Subcutaneous abdominal adipose tissue (tissue), 5 donors: ENCODE data around the gene SLC44A4.
A peak's percentile ranks its signal among the peaks of the same experiment; 100 is the strongest.

Source experiments
- H3K27ac ChIP-seq: one replicate; pipeline ENCODE4 v1.7.0; 2013; ENCODE audit warnings: low read depth, mild to moderate bottlenecking, inconsistent platforms, low read length, moderate library complexity
- H3K27me3 ChIP-seq, 5 donors: one replicate each; pipeline ENCODE4 v1.7.0; 2013; ENCODE audit warnings: low read length in 5 of 5, inconsistent platforms in 1 of 5; ENCODE audit not compliant: control insufficient read depth in 5 of 5, insufficient read depth in 4 of 5
- H3K36me3 ChIP-seq, 5 donors: one replicate each; pipeline ENCODE4 v1.7.0; 2013; ENCODE audit warnings: low read length in 5 of 5; ENCODE audit not compliant: control insufficient read depth in 5 of 5, insufficient read depth in 5 of 5
- H3K4me1 ChIP-seq, 5 donors: one replicate each; pipeline ENCODE4 v1.7.0; 2013; ENCODE audit warnings: low read length in 5 of 5, mild to moderate bottlenecking in 3 of 5, moderate library complexity in 1 of 5; ENCODE audit not compliant: control insufficient read depth in 5 of 5, insufficient read depth in 5 of 5
- H3K4me3 ChIP-seq, 5 donors: one replicate each; pipeline ENCODE4 v1.7.0; 2013; ENCODE audit warnings: low read length in 5 of 5, low read depth in 1 of 5
- H3K9ac ChIP-seq, 5 donors: one replicate each; pipeline ENCODE4 v1.7.0; 2013; ENCODE audit warnings: low read length in 5 of 5, mild to moderate bottlenecking in 4 of 5, moderate library complexity in 3 of 5
- H3K9me3 ChIP-seq, 5 donors: one replicate each; pipeline ENCODE4 v1.7.0; 2013; ENCODE audit warnings: low read length in 5 of 5; ENCODE audit not compliant: control insufficient read depth in 5 of 5
- donor health status: healthy.
- donor health status: healthy.
- donor health status: healthy.
- donor health status: healthy.
- donor health status: healthy.

The SLC44A4 gene

DNA sequence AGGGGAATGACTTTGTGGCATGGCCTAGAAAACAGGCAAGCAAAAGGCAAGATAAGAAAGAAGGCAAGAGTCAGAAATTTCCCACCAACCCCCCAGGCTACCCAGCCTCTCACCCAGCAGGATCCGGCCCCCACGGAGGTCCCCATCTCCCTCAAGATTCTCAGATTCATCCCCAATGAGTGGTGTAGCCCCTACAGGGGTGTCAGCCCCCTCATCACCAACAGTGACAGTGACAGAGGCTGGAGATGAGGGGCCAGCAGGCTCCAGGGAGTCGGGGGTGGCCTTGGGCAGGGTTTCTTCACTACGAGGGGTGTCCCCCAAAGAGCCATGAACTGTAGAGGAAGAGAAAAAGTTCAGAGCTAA, 17.7 kb upstream of the SLC44A4 start:
- Histone ChIP-seq H3K9ac (peak overlapping the region in 4 of 5 donors; percentile 10 to 76 (median 44)), H3K4me3 (peak overlapping the region; percentile 48 to 98 (median 97)), H3K9me3 (no peaks in the 10 kb centered on the region), H3K4me1 (peaks cover 2 to 36% (median 26%) of the 10 kb centered on the region in 5 donors), H3K27me3 (no peaks in the 10 kb centered on the region), H3K36me3 (peaks cover 2 to 28% (median 25%) of the 10 kb centered on the region in 5 donors), H3K27ac (peak overlapping the region; percentile 65)

GRCh38 chr6:31892821-31893220, 14.0 kb upstream of the SLC44A4 start:
- Histone ChIP-seq H3K9ac (no peak overlapping the region), H3K36me3 (peaks cover 6 to 55% (median 52%) of the 10 kb centered on the region in 5 donors), H3K27ac (no peak overlapping the region)

GRCh38 chr6:31889331-31889972, 10.7 kb upstream of the SLC44A4 start:
- no peaks in the 10 kb centered on the region for H3K9me3 ChIP-seq
- H3K27ac ChIP-seq: no peak overlapping the region
- no peak overlapping the region for H3K9ac ChIP-seq
- peaks cover 6 to 80% (median 71%) of the 10 kb centered on the region in 5 donors for H3K36me3 ChIP-seq
- H3K4me1 ChIP-seq: no peaks in the 10 kb centered on the region
- no peaks in the 10 kb centered on the region for H3K27me3 ChIP-seq
- H3K4me3 ChIP-seq: no peak overlapping the region

More at GRCh38 chr6:31892821-31893220, 14.0 kb upstream of the SLC44A4 start:
- Histone ChIP-seq H3K4me1 (peaks cover 0 to 8% (median 8%) of the 10 kb centered on the region in 5 donors), H3K27me3 (no peaks in the 10 kb centered on the region), H3K4me3 (no peak overlapping the region), H3K9me3 (no peaks in the 10 kb centered on the region)

DNA sequence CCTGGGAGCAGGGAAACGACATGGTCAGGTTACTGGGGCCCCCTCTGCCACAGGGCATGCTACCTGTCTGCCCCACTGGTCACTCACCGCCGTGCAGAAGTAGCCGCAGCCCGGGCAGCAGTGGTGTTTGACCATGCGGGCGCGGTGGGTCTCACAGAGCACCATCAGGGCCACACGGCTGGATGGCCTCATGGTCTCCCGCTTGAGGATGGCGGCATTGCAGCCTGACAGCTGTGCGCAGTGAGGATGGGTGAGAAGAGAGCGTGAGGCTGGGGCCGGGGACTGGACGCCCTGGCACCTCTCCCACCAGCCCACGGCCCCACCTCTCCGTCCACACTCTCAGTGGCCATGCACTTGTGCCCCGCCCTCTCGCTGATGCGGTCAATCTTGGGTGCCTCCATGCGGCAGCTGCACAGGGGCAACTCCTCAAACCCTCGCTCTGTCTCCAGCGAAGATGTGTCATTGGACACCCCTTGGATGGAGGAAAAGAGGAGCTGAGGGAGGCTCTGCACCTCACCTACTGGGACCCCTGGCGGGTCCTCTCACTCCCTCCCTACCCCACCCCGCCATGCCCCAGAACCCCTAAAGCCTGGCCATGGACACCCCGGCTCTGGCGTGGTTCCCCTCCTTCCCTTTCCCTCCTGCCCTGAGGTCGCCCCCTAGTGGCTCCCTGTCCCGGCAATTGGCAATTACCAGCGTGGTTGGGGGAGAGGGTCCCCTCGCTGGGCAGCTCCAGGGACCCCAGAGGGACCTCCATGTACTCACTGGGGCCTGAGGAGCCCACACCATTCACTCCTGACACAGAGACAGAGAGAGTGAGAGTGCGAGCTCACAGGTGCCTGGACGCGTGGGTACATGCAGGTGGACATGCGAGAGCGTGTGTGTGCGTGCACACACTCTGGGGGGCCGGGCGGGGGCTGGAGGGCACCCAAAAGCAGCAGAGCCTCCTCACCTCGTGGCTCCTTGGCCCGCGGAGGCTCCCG, 9.8 kb upstream of the SLC44A4 start:
- no peaks in the 10 kb centered on the region for H3K27me3 ChIP-seq
- H3K9me3 ChIP-seq: no peaks in the 10 kb centered on the region
- peaks cover 6 to 87% (median 79%) of the 10 kb centered on the region in 5 donors for H3K36me3 ChIP-seq
- H3K27ac ChIP-seq: no peak overlapping the region
- no peaks in the 10 kb centered on the region for H3K4me1 ChIP-seq
- no peak overlapping the region for H3K9ac ChIP-seq
- H3K4me3 ChIP-seq: no peak overlapping the region

GRCh38 chr6:31887173-31888007, 8.6 kb upstream of the SLC44A4 start:
- Histone ChIP-seq H3K9me3 (no peaks in the 10 kb centered on the region), H3K4me3 (no peak overlapping the region), H3K36me3 (peaks cover 6 to 87% (median 80%) of the 10 kb centered on the region in 5 donors), H3K9ac (no peak overlapping the region), H3K27me3 (no peaks in the 10 kb centered on the region), H3K4me1 (no peaks in the 10 kb centered on the region), H3K27ac (no peak overlapping the region)

- no peak overlapping the region for H3K9ac ChIP-seq
- no peak overlapping the region for H3K4me3 ChIP-seq
- no peaks in the 10 kb centered on the region for H3K4me1 ChIP-seq
- no peaks in the 10 kb centered on the region for H3K9me3 ChIP-seq
- peaks cover 5 to 85% (median 80%) of the 10 kb centered on the region in 5 donors for H3K36me3 ChIP-seq
- no peaks in the 10 kb centered on the region for H3K27me3 ChIP-seq
- H3K27ac ChIP-seq: no peak overlapping the region
Measured at GRCh38 chr6:31886541-31886991, 7.8 kb upstream of the SLC44A4 start.

DNA sequence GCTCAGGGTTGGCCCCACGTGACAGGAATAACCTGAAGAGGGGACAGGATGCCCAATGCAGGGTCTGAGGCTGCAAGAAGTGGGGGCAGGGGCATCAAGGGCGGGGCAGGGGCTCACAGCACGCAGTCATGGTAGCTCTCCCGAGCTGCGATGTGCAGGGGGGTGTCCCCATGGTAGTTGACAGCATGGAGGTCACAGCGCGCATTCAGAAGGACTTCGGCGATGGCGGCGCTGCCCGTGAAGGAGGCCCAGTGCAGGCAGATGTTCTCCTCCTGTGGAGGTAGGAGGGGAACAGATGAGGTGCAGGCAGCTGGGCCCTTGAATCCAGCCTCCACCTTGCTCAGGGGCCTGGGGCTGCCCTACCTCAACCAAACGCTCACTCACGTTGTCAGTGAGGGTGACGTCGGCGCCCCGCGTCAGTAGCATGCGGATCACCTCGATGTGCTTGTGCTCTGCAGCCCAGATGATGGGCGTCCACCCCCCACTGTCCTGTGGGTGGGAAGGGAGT, 5.8 kb upstream of the SLC44A4 start:
- Histone ChIP-seq H3K36me3 (peaks cover 0 to 94% (median 91%) of the 10 kb centered on the region in 5 donors), H3K27me3 (no peaks in the 10 kb centered on the region), H3K27ac (no peak overlapping the region), H3K9ac (no peak overlapping the region), H3K4me1 (no peaks in the 10 kb centered on the region), H3K9me3 (no peaks in the 10 kb centered on the region), H3K4me3 (no peak overlapping the region)

GRCh38 chr6:31883676-31884075, 4.9 kb upstream of the SLC44A4 start:
- Histone ChIP-seq H3K9ac (no peak overlapping the region), H3K4me1 (no peaks in the 10 kb centered on the region), H3K27me3 (no peaks in the 10 kb centered on the region), H3K36me3 (peaks cover 0 to 87% (median 84%) of the 10 kb centered on the region in 5 donors), H3K9me3 (no peaks in the 10 kb centered on the region), H3K27ac (no peak overlapping the region), H3K4me3 (no peak overlapping the region)

- Histone ChIP-seq H3K4me3 (no peak overlapping the region), H3K27ac (no peak overlapping the region), H3K36me3 (peaks cover 0 to 74% (median 72%) of the 10 kb centered on the region in 5 donors), H3K9me3 (no peaks in the 10 kb centered on the region), H3K4me1 (peaks cover 0 to 3% (median 0%) of the 10 kb centered on the region in 5 donors), H3K9ac (no peak overlapping the region), H3K27me3 (no peaks in the 10 kb centered on the region)
Measured at GRCh38 chr6:31882344-31882743, 3.5 kb upstream of the SLC44A4 start.
